ENCODE measurements around the gene SLC8A3. TPM values are rescaled to one million over a fixed set of nuclear protein-coding genes. Genes with fewer than 3 reads are reported as not detected.

SLC8A3 gene
- total RNA-seq, 1 experiment from 2014 or later: not detected

DNA sequence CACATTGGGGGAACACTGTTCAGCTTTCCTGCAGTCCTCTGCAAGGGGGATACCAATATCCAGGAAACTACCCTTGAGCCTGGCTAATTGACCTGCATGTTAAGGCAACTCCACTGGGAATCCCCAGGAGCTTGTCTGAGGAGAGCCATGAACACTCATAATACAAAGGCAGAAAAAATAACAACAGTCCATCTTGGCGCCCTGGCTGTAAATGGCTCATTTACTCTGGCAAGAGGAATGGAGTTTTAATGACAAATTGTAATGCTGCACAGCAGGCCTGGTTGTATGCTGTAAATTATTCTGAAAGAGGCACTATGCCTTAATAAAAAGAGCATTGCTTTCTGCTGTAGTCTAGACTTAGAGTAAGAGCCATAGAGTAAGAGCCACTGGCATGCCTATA is 58.3 kb downstream of the SLC8A3 start:
- Histone ChIP-seq H3K27me3 (ENCODE audit: insufficient read depth, low read length) (peaks cover 61% of the 10 kb centered on the region), H3K4me3 (replicated peaks in 1 of 2; ENCODE audit: low read depth in 1 of 2, low read length in 2 of 2) (no peak overlapping the region), H2AFZ (ENCODE audit: low read depth, low read length, poor library complexity, severe bottlenecking) (no peak overlapping the region), H3K79me2 (ENCODE audit: insufficient read depth, low read length) (no peaks in the 10 kb centered on the region), H3K9me3 (ENCODE audit: control insufficient read depth in 1 of 2, insufficient read depth in 1 of 2, low read depth in 1 of 2, low read length in 2 of 2) (no peaks in the 10 kb centered on the region), H3K27ac (ENCODE audit: low read depth, low read length) (no peak overlapping the region), H3K9ac (ENCODE audit: low read length) (no peak overlapping the region), H3K4me2 (ENCODE audit: low read length) (no peak overlapping the region), H3K9me2 (ENCODE audit: insufficient read depth) (no peaks in the 10 kb centered on the region), H3K4me1 (ENCODE audit: control insufficient read depth in 1 of 2, insufficient read depth in 2 of 2, low read length in 2 of 2) (no peaks in the 10 kb centered on the region), H4K20me1 (ENCODE audit: insufficient read depth) (no peaks in the 10 kb centered on the region), H3K36me3 (ENCODE audit: control insufficient read depth in 1 of 2, insufficient read depth in 2 of 2, low read length in 2 of 2) (no peaks in the 10 kb centered on the region)
- ChIA-PET POLR2A (no interaction called here), RAD21 (ENCODE audit: low non-redundant PET in 1 of 2, low total read pairs in 2 of 2, uncharacterized antibody in 2 of 2, unreplicated experiment in 2 of 2) (no interaction called here), CTCF (no interaction called here)
- intact Hi-C loops (cut with micrococcal nuclease): no loop called here
- ATAC-seq: no peak
- BruUV-seq (replicated peaks): no TSS peak
- TF ChIP-seq SIN3A (IDR thresholded peaks at IDR 0.05; ENCODE audit: low read depth) (no peak), RAD21 (IDR thresholded peaks at IDR 0.05; ENCODE audit: low read depth) (no peak)
- TF ChIP-seq, protein P1, sequence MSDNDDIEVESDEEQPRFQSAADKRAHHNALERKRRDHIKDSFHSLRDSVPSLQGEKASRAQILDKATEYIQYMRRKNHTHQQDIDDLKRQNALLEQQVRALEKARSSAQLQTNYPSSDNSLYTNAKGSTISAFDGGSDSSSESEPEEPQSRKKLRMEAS (IDR thresholded peaks at IDR 0.05): no peak
- DNase-seq (ENCODE audit: low read depth, low spot score): no peak

- no peaks in the 10 kb centered on the region for H3K4me1 ChIP-seq (ENCODE audit: control insufficient read depth in 1 of 2, insufficient read depth in 2 of 2, low read length in 2 of 2)
- H3K4me3 ChIP-seq (replicated peaks in 1 of 2; ENCODE audit: low read depth in 1 of 2, low read length in 2 of 2): no peak overlapping the region
- no TSS peak for BruUV-seq (replicated peaks)
- ChIA-PET RAD21 (ENCODE audit: low non-redundant PET in 1 of 2, low total read pairs in 2 of 2, uncharacterized antibody in 2 of 2, unreplicated experiment in 2 of 2) (no interaction called here), POLR2A (no interaction called here), CTCF (no interaction called here)
- no peaks in the 10 kb centered on the region for H3K9me2 ChIP-seq (ENCODE audit: insufficient read depth)
- intact Hi-C loops (cut with micrococcal nuclease): no loop called here
- H2AFZ ChIP-seq (ENCODE audit: low read depth, low read length, poor library complexity, severe bottlenecking): no peak overlapping the region
- no peak overlapping the region for H3K4me2 ChIP-seq (ENCODE audit: low read length)
- no peak overlapping the region for H3K9ac ChIP-seq (ENCODE audit: low read length)
- DNase-seq (ENCODE audit: low read depth, low spot score) (no peak), ATAC-seq (no peak)
- no peak overlapping the region for H3K27ac ChIP-seq (ENCODE audit: low read depth, low read length)
- H3K79me2 ChIP-seq (ENCODE audit: insufficient read depth, low read length): no peaks in the 10 kb centered on the region
- no peaks in the 10 kb centered on the region for H3K9me3 ChIP-seq (ENCODE audit: control insufficient read depth in 1 of 2, insufficient read depth in 1 of 2, low read depth in 1 of 2, low read length in 2 of 2)
- no peak for TF ChIP-seq EGR1 (IDR thresholded peaks at IDR 0.05; ENCODE audit: low read depth)
- no peaks in the 10 kb centered on the region for H3K36me3 ChIP-seq (ENCODE audit: control insufficient read depth in 1 of 2, insufficient read depth in 2 of 2, low read length in 2 of 2)
- H4K20me1 ChIP-seq (ENCODE audit: insufficient read depth): no peaks in the 10 kb centered on the region
- peaks cover 35% of the 10 kb centered on the region; the same call in 1 of the 2 replicates for H3K27me3 ChIP-seq (ENCODE audit: insufficient read depth, low read length)
These were observed 61.6 kb downstream of the SLC8A3 start for GRCh38 chr14:70127186-70127585.

- Histone ChIP-seq H3K27ac (ENCODE audit: low read depth, low read length) (no peak overlapping the region), H3K4me3 (replicated peaks in 1 of 2; ENCODE audit: low read depth in 1 of 2, low read length in 2 of 2) (no peak overlapping the region), H3K9ac (ENCODE audit: low read length) (no peak overlapping the region), H2AFZ (ENCODE audit: low read depth, low read length, poor library complexity, severe bottlenecking) (no peak overlapping the region), H3K4me2 (ENCODE audit: low read length) (no peak overlapping the region), H3K4me1 (ENCODE audit: control insufficient read depth in 1 of 2, insufficient read depth in 2 of 2, low read length in 2 of 2) (no peaks in the 10 kb centered on the region), H3K27me3 (ENCODE audit: insufficient read depth, low read length) (peaks cover 26% of the 10 kb centered on the region), H3K79me2 (ENCODE audit: insufficient read depth, low read length) (no peaks in the 10 kb centered on the region), H3K9me3 (ENCODE audit: control insufficient read depth in 1 of 2, insufficient read depth in 1 of 2, low read depth in 1 of 2, low read length in 2 of 2) (no peaks in the 10 kb centered on the region), H3K36me3 (ENCODE audit: control insufficient read depth in 1 of 2, insufficient read depth in 2 of 2, low read length in 2 of 2) (no peaks in the 10 kb centered on the region), H3K9me2 (ENCODE audit: insufficient read depth) (no peaks in the 10 kb centered on the region), H4K20me1 (ENCODE audit: insufficient read depth) (no peaks in the 10 kb centered on the region)
- intact Hi-C loops (cut with micrococcal nuclease): no loop called here
- ATAC-seq: no peak
- DNase-seq (ENCODE audit: low read depth, low spot score): no peak
- ChIA-PET CTCF (interaction anchor here (0.7 kb wide), 1 partner anchor 27 kb away, joined by 4 read pairs; no protein-coding TSS in a partner anchor), RAD21 (ENCODE audit: low non-redundant PET in 1 of 2, low total read pairs in 2 of 2, uncharacterized antibody in 2 of 2, unreplicated experiment in 2 of 2) (no interaction called here), POLR2A (no interaction called here)
- TF ChIP-seq ATF3 (IDR thresholded peaks at IDR 0.05): no peak
- no peak for TF ChIP-seq TCF7L2 (IDR thresholded peaks at IDR 0.05; ENCODE audit: borderline replicate concordance, extremely low read depth, insufficient read depth, insufficient read length)
- TF ChIP-seq CEBPB (IDR thresholded peaks at IDR 0.05; ENCODE audit: low read depth): no peak
- no peak for TF ChIP-seq SIN3A (IDR thresholded peaks at IDR 0.05; ENCODE audit: low read depth)
- TF ChIP-seq ZBTB33 (IDR thresholded peaks at IDR 0.05; ENCODE audit: extremely low read depth, insufficient replicate concordance, low read length): no peak
- BruUV-seq (replicated peaks): no TSS peak
These were observed 65.0 kb downstream of the SLC8A3 start for GRCh38 chr14:70123796-70124195.
